ENCODE data around the gene ACTN1.
A peak's percentile ranks its signal among the peaks of the same experiment; 100 is the strongest.
"Not testable (repeated sequence)": the region's sequence is repeated elsewhere in the genome, so short reads cannot be mapped to it uniquely, and the experiment has no call there.

ACTN1 gene

GRCh38 chr14:68853749-68854148, 125.4 kb downstream of the ACTN1 start:
- no peak for DNase-seq

GRCh38 chr14:68852493-68852892, 126.6 kb downstream of the ACTN1 start:
- DNase-seq, result not testable (repeated sequence)

DNA sequence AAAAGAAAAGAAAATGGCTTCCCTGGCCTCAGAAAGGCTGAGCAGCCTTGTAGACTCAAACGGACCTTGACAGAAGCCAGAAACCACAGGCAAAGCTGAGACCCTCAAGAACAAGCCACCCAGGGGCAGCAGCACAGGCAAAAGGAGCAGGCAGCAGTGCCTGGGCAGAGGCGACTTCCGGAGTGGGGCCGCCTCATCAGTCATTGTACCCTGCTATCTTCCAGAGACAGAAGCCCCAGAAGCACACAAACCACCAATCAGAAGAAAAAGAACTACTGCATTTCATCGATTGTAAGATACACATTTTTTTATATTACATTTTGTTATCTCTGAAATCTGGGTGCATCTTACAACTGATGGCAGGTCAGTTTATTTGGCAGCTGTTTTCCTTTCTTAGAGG, 128.0 kb downstream of the ACTN1 start:
- no peak for DNase-seq

GRCh38 chr14:68849416-68849815, 129.7 kb downstream of the ACTN1 start:
- DNase-seq, result no peak

- DNase-seq, result no peak
Observed at GRCh38 chr14:68848253-68848652, 130.8 kb downstream of the ACTN1 start.

DNA sequence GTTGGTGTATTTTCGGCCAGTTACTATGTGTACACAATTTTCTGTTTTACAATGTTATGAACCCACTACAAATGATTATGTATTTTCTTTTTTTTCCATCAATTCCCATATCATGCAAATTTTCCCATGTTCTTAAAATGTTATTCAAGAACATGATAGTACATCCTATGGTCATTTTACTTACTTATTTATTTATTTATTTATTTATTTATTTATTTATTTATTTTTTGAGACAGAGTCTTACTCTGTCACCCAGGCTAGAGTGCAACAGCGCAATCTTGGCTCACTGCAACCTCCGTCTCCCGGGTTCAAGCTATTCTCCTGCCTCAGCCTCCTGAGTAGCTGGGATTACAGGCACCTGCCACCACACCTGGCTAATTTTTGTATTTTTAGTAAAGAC, 131.5 kb downstream of the ACTN1 start:
- not testable (repeated sequence) for DNase-seq

DNA sequence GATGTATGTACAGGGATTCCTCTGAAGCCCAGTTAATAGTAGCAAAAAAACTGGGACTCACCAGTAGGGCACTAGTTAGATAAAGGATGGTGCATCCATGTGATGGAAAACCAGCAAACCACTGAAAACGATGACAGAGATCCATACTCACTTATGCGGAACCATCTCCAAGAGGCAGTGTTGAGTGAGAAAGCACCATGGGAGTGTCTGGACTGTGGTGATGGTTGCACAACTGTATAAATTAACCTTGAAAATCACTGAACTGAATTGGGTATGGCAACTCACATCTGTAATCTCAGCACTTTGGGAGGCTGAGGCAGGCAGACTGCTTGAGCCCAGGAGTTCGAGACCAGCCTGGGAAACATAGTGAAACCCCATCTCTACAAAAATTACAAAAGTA, 132.6 kb downstream of the ACTN1 start:
- no peak for DNase-seq

GRCh38 chr14:68844210-68844545, 134.9 kb downstream of the ACTN1 start:
- no peak for DNase-seq

GRCh38 chr14:68843471-68844209, 135.5 kb downstream of the ACTN1 start:
- DNase-seq, result peak; percentile 68

GRCh38 chr14:68842298-68842697, 136.8 kb downstream of the ACTN1 start:
- no peak for DNase-seq

DNA sequence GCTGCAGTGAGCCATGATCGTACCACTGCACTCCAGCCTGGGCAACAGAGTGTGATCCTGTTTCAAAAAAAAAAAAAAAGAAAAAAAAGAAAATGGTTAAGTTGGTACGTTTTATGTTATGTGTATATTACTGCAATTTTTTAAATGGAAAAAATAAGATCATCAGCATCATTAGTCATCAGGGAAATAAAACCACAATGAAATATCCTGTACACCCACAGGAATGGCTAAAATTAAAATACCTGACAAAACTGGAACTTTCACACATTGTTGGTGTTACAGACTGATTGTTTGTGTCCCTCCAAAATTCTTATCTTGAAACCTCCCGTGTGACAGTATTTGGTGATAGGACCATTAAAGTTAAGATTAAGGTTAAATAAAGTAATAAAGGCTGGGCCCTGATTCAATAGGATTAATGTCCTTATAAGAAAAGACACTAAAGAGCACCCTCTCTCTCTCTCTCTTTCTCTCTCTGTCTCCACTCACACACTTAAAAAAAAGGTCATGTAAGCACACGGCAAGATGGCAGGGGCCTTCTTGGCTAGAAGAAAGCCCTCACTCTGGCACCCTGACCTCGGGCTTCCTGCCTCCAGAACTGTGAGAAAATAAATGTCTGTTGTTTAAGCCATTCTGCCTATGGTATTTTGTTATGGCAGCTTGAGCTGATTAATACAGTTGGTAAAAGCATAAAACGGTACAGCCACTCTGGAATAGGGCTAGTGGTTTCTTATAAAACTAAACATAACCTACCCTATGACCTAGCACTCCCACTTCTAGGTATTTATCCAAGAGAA, 137.9 kb downstream of the ACTN1 start:
- DNase-seq, result no peak

- no peak for DNase-seq
Observed at GRCh38 chr14:68840454-68840853, 138.6 kb downstream of the ACTN1 start.

DNA sequence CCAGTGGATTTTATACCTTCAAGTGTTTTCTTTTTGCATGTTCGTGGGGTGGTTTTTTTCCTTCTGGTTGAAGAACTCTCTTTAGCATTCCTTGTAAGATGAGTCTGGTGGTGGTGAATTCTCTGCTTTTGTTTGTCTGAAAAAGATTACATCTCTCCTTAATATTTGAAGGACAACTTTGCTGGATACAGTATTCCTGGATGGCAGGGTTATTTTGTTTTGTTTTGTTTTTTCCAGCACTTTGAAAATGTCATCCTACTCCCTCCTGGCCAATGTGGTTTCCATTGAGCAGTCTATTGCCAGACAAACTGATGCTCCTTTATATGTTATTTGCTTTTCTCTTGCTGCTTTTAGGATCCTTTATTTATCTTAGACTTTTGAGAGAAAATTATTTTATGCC, 143.0 kb downstream of the ACTN1 start:
- DNase-seq, result no peak

DNA sequence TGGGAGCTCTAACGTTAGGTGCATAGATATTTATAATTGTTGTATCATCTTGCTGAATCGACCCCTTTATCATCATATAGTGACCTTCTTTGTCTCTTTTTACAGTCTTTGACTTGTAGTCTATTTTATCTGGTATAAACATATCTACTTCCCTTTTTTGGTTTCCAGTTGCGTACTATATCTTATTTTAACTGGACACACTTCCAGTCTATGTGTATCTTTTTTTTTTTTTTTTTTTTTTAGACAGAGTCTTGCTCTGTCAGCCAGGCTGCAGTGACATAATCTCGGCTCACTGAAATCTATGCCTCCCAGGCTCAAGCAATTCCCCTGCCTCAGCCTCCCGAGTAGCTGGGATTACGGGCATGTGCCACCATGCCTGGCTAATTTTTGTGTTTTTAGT, 144.3 kb downstream of the ACTN1 start:
- DNase-seq, result no peak

DNA sequence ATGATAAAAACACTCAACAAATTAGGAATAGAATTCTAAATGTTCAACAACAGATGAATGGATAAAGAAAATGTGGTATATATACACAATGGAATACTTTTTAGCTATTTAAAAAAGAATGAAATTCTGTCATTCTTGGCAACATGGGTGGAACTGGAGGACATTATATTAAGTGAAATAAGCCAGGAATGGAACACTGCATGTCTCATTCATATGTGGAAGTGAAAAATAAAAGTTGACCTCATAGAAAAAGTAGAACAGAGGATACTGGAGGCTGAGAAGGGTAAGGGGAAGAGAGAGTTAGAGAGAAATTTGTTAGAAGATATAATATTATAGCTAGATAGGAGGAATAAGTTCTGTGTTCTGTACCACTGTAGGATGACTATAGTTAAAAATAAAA, 150.4 kb downstream of the ACTN1 start:
- DNase-seq, result no peak

DNA sequence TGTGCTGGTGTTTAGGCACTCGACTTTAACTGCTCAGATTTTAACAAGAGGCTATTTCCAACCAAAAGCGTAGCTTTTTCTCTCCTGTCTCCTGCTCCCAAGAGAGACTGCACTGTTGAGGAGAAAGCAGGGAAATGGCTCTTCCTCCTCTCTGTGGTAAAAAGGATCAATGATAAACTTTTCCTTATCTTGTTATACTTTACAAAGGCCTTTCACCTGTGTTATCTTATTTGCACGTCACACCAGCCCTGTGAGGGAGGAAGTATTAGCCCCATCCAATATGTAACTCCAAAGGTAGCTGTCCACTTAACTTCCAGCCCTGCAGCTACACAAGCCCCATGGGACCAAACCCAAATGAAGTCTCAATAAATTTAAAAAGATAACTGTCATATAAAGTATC, 153.4 kb downstream of the ACTN1 start:
- no peak for DNase-seq

GRCh38 chr14:68824517-68825347, 154.4 kb downstream of the ACTN1 start:
- DNase-seq, result peak; percentile 64

DNA sequence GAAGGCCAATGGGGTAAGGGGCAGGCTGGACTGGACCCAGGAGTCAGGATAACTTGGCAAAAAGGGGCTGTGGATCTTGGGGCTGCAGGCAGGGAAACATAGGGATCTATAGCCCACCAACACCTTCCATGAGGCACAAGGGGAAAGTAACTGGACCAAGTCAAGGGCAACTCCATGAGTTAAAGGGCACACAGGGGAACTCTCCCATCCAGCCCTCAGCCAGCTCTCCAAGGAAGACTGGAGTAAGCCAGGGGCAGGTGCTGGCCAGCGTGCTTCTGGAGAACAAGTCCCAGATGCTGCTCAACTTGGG, 154.9 kb downstream of the ACTN1 start:
- DNase-seq, result no peak
